22Rv1 (cell line): Measurements from ENCODE around the gene STK11IP.

Source experiments
- CTCF ChIP-seq: fragments of 450-650 bp; IDR thresholded peaks from 2 replicates; pipeline ENCODE4 v1.5.1; 2017; ENCODE audit warnings: mild to moderate bottlenecking
- ZFX ChIP-seq: fragments of 450-650 bp; IDR thresholded peaks from 2 replicates; pipeline ENCODE4 v1.6.1; 2017; ENCODE audit warnings: antibody characterized with exemption, borderline replicate concordance

- TF ChIP-seq CTCF (no peak), ZFX (no peak)
These were observed 604 bp upstream of the STK11IP start for GRCh38 chr2:219596954-219597551.
